Heart right ventricle (tissue), 16 donors: Measurements from ENCODE around the gene ENDOD1. TPM values are rescaled to one million over a fixed set of nuclear protein-coding genes. Genes with fewer than 3 reads are reported as not detected.

Experiments used
- ATAC-seq, 8 donors: fragments of 200-7000 bp; cut with Tn5 transposase; one replicate each; pipeline ENCODE4 v1.9.1; 2020; ENCODE audit warnings: mild to moderate bottlenecking in 8 of 8, moderate library complexity in 8 of 8, moderate number of reproducible peaks in 1 of 8
- DNase-seq, 2 donors: peaks; one replicate each; pipeline ENCODE4 v3.0.0-alpha.2; 2020
- H3K27ac ChIP-seq, 10 donors: fragments of 200-600 bp; sonication (generic) in 2 of 10; one replicate each; pipeline versions ENCODE4 v1.5.0 to v1.8.0; 2020 to 2022; ENCODE audit warnings: mild to moderate bottlenecking in 3 of 10
- H3K27me3 ChIP-seq, 7 donors: fragments of 200-600 bp; one replicate each; pipeline ENCODE4 v1.8.0; 2021 to 2022; ENCODE audit warnings: mild to moderate bottlenecking in 2 of 7
- H3K36me3 ChIP-seq, 9 donors: fragments of 200-600 bp; sonication (generic) in 1 of 9; one replicate each; pipeline versions ENCODE4 v1.5.0 to v1.8.0; 2020 to 2022; ENCODE audit warnings: mild to moderate bottlenecking in 2 of 9
- H3K4me1 ChIP-seq, 9 donors: fragments of 200-600 bp; sonication (generic) in 1 of 9; one replicate each; pipeline versions ENCODE4 v1.5.0 to v1.8.0; 2020 to 2022; ENCODE audit warnings: mild to moderate bottlenecking in 4 of 9
- H3K4me3 ChIP-seq, 10 donors: fragments of 200-600 bp; sonication (generic) in 2 of 10; one replicate each; pipeline versions ENCODE4 v1.5.0 to v1.8.0; 2020 to 2022; ENCODE audit warnings: mild to moderate bottlenecking in 7 of 10, moderate library complexity in 2 of 10
- H3K9me3 ChIP-seq, 11 donors: fragments of 200-600 bp in 10 of 11; sonication (generic) in 2 of 11; one replicate each; pipeline versions ENCODE4 v1.5.0 to v1.8.0; 2013 to 2022; ENCODE audit warnings: mild to moderate bottlenecking in 2 of 11, control low read depth in 1 of 11, moderate library complexity in 1 of 11
- WGBS, 2 donors: extraction: QIAGEN DNeasy Blood & Tissue Kit; methylation state at CpG; one replicate each; pipeline ENCODE4 v1.1.7; 2013; ENCODE audit warnings: inconsistent platforms in 1 of 2; 5-methylcytosine and 5-hydroxymethylcytosine counted together
- intact Hi-C, 10 donors: fragments of 100-400 bp; cut with DNase I; formaldehyde crosslinking; loops; one replicate each; pipeline versions ENCODE4 v1.11.1 to v1.14.2; 2022
- polyA plus RNA-seq, 2 donors: library from polyadenylated mRNA; stranded (reverse); fragments of 200-250 nt; gene quantifications; one replicate each; pipeline ENCODE4 v1.2.3, GENCODE V29; 2013
- total RNA-seq, 10 donors: library from RNA; stranded (reverse); fragmentation: NEBNext Ultra II Directional in 3 of 10; extraction: Animal tissue kit (Norgen Biotek cat#: 25700) in 3 of 10; gene quantifications; one replicate each; pipeline versions ENCODE4 v1.2.1 to v1.2.4, GENCODE V29; 2021 to 2023
- TF ChIP-seq, protein P1 (sequence below), 9 donors: fragments of 200-600 bp; sonication (generic) in 2 of 9; IDR thresholded peaks; one replicate each; pipeline versions ENCODE4 v1.5.0 to v1.8.0; 2021 to 2022; ENCODE audit warnings: antibody characterized with exemption in 9 of 9, mild to moderate bottlenecking in 5 of 9, moderate library complexity in 1 of 9
- donor health status: Arrhythmogenic right ventricular cardiomyopathy.
- donor health status: ischemic (EF 13 %, LVEDD 7.1; RV severe dilation, severe dysfunction).
- donor health status: healthy with polysubstance abuse.
- donor health status: DM: no; HTN: yes; CAD: no.
- donor health status: DM: no; HTN: no; CAD: no.
- donor health status: ischemic (EF 25% LVEDD 6.9; RV normal size, moderate dysfunction).
- donor health status: ischemic (EF 25% LVEDD 5.7; RV mildly dilated, moderate dysfunction).
- donor health status: healthy.
- donor health status: DM: yes; HTN: yes; CAD: no.
- donor health status: Ischemic cardiomyopathy.
- donor health status: ischemic (EF 35%, LVEDD 5.7; RV mildly dilated, moderate dysfunction).
- donor health status: nonischemic (EF 11% LVEDD 7.7; RV severe dilation, severe dysfunction).
- donor health status: DM: yes; HTN: yes; CAD: no.
- donor health status: PGD.
- donor health status: ischemic (EF 29% LVEDD 5.4; RV normal size, mild dysfunction).
- donor health status: nonischemic (EF 23%, LVEDD 6.1; RV moderate dilation, normal function).

Gene ENDOD1
- total and polyA plus RNA-seq, 12 donors: 3.7 to 15.0 (median 11.0) TPM

GRCh38 chr11:95153857-95154246, 64.2 kb downstream of the ENDOD1 start:
- H3K4me1 ChIP-seq: peaks cover 0 to 52% (median 28%) of the 10 kb centered on the region in 9 donors
- H3K36me3 ChIP-seq: no peaks in the 10 kb centered on the region
- TF ChIP-seq, protein P1, sequence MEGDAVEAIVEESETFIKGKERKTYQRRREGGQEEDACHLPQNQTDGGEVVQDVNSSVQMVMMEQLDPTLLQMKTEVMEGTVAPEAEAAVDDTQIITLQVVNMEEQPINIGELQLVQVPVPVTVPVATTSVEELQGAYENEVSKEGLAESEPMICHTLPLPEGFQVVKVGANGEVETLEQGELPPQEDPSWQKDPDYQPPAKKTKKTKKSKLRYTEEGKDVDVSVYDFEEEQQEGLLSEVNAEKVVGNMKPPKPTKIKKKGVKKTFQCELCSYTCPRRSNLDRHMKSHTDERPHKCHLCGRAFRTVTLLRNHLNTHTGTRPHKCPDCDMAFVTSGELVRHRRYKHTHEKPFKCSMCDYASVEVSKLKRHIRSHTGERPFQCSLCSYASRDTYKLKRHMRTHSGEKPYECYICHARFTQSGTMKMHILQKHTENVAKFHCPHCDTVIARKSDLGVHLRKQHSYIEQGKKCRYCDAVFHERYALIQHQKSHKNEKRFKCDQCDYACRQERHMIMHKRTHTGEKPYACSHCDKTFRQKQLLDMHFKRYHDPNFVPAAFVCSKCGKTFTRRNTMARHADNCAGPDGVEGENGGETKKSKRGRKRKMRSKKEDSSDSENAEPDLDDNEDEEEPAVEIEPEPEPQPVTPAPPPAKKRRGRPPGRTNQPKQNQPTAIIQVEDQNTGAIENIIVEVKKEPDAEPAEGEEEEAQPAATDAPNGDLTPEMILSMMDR (IDR thresholded peaks at IDR 0.05): no peak
- ATAC-seq: no peak
- intact Hi-C loops: loop anchor here in 9 of 10 donors (2.0 to 10.0 kb wide), 11 partner anchors 78 to 1271 kb away; partner anchors contain the start of genes CWC15 (in 2 of the 9), KDM4D (in 2 of the 9), SESN3 (in 2 of the 9) and SRSF8 (in 1 of the 9)
- no peak overlapping the region for H3K4me3 ChIP-seq
- no peaks in the 10 kb centered on the region for H3K9me3 ChIP-seq
- no peaks in the 10 kb centered on the region for H3K27me3 ChIP-seq
- 91 to 98% methylated on average over 1 of the region's 1 CpG for WGBS, 2 donors
- DNase-seq: no peak
- H3K27ac ChIP-seq: peak overlapping the region in 1 of 10 donors; percentile 76

GRCh38 chr11:95154514-95154913, 64.9 kb downstream of the ENDOD1 start:
- Histone ChIP-seq H3K27me3 (no peaks in the 10 kb centered on the region), H3K4me1 (peaks cover 0 to 48% (median 27%) of the 10 kb centered on the region in 9 donors), H3K4me3 (no peak overlapping the region), H3K9me3 (no peaks in the 10 kb centered on the region), H3K27ac (no peak overlapping the region), H3K36me3 (no peaks in the 10 kb centered on the region)
- ATAC-seq: no peak
- intact Hi-C loops: loop anchor here in 9 of 10 donors (2.0 to 10.0 kb wide), 10 partner anchors 78 to 1270 kb away; partner anchors contain the start of genes CWC15 (in 2 of the 9), KDM4D (in 2 of the 9), SESN3 (in 2 of the 9) and SRSF8 (in 1 of the 9)
- DNase-seq: peak in 1 of 2 donors; percentile 31
- TF ChIP-seq, protein P1 (IDR thresholded peaks at IDR 0.05): peak in 7 of 9 donors; percentile 42 to 62 (median 57)

- ATAC-seq (no peak), DNase-seq (no peak)
- Histone ChIP-seq H3K27me3 (no peaks in the 10 kb centered on the region), H3K4me1 (peaks cover 0 to 39% (median 20%) of the 10 kb centered on the region in 9 donors), H3K36me3 (no peaks in the 10 kb centered on the region), H3K27ac (no peak overlapping the region), H3K4me3 (no peak overlapping the region), H3K9me3 (no peaks in the 10 kb centered on the region)
- TF ChIP-seq, protein P1 (IDR thresholded peaks at IDR 0.05): no peak
- 98% methylated on average over 4 of the region's 4 CpGs for WGBS, 2 donors
- intact Hi-C loops: loop anchor here in 6 of 10 donors (2.0 to 10.0 kb wide), 5 partner anchors 531 to 1269 kb away; no protein-coding TSS in a partner anchor
Observed at GRCh38 chr11:95155385-95155784, 65.7 kb downstream of the ENDOD1 start.

DNA sequence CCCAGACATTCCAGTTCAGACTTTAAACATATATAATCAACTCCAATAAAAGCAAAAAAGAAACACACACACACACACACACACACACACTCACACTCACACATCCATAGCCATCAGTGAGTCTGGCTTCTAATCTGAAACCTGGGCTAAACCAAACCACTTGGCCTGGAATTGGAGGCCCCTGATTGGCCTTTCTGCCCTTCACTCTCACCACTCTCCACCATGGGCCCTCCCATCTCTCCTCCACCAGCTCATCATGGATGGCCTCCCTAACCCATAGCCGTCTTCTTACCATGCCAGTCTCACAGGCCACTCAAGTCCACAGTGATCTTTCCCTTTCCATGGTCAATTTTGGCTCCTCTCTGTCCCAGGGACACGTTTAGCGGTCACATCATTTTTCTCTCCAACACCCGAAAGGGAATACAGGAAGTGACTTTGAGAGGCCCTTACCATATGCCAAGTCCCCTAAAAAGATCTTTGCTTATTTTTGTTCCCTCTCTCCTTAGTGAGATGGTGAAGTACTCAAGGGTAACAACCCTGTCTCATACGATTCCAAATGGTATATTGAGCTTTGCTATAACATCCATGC, 66.6 kb downstream of the ENDOD1 start:
- TF ChIP-seq, protein P1 (IDR thresholded peaks at IDR 0.05): no peak
- Histone ChIP-seq H3K27ac (peak overlapping the region in 6 of 10 donors; percentile 1 to 67 (median 42)), H3K27me3 (no peaks in the 10 kb centered on the region), H3K4me3 (no peak overlapping the region), H3K9me3 (no peaks in the 10 kb centered on the region), H3K4me1 (peaks cover 0 to 37% (median 20%) of the 10 kb centered on the region in 9 donors), H3K36me3 (no peaks in the 10 kb centered on the region)
- DNase-seq (no peak), ATAC-seq (no peak)
- intact Hi-C loops: loop anchor here in 3 of 10 donors (5.0 to 10.0 kb wide), 3 partner anchors 531 to 1269 kb away; no protein-coding TSS in a partner anchor
- WGBS, 2 donors: 69 to 78% methylated on average over 5 of the region's 5 CpGs
